GM18907 (cell line): ENCODE measurements around the gene SPATA33.

Experiments used
- ATAC-seq: cut with Tn5 transposase; IDR thresholded peaks from one replicate; pipeline ENCODE4 v1.9.1; 2021; ENCODE audit warnings: mild to moderate bottlenecking, moderate library complexity; ENCODE audit not compliant: unreplicated experiment

SPATA33 gene

DNA sequence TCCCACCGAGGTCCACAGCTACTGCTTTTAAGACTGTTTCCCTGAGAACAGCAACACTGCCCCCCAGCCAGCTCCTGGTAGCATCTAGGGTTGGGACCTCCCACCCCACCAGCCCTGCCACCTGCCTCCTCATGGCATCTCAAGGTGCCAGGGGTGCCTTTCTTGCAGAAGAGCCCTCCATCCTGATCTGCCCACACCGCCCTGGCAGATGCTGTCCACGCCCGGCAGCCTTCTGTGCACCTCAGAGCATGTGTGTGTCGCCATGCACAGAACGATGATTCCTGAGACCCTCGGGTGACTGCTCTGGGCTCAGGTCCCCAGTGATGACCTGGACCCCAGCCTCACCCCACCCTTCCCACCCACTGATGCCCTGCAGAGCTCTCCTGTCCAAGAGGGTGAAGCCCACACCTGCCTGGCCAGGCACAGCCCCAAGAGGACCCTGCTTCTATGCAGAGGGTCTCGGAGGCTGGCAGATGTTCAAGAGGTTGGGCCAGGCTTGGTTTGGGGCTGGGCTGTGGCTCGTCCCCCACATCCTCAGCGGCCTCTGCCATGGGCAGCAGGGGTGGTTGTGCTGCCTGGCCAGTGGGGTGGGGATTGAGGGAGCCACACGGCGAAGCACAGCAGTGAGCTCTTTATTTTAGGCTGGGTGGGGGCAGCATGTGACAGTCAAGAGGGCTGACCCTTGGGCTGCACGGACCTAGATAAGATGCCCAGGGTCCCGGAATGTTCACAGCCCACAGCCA is 49.1 kb downstream of the SPATA33 start:
- ATAC-seq = no peak

DNA sequence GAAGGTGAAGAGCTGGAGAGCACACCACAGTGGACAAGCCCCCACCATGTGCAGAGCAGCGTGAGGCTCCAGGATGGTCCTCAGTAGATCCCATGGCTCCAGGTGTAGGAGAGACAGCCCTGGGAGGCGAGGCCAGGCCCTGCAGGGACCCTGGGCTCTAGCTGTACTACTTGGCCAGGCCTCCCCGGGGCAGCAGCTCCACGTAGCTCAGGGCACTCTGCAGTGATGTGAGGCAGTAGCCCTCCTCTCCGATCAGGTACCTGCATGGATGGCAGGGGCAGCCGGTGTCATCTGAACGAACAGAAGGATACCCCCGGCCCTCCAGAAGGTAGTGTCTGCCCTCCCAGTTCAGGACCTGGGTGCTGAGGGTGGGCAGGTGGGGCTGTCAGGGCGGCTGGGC is 50.1 kb downstream of the SPATA33 start:
- ATAC-seq = no peak

DNA sequence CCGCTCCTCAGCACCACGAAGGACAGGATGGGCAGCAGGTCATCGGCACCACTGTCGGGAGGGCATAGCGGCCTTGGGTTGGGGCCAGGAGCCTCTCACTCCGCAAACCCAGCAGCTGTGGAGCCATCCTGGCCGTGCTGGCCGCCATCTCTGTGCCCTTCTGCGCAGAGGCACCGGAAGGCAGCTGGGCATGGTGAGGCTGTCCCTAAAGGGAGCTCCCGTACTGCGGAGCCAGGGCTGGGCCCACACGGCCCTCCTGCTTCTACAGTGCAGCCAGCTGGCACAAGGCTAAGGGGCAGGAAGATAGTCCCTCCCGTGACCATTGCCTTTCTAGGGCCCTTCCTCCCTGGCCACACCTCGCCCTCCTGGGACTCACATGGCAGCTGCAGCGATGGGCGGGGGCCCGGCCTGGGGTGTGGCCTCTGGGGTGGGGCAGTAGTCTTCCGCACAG is 50.9 kb downstream of the SPATA33 start:
- no peak for ATAC-seq

DNA sequence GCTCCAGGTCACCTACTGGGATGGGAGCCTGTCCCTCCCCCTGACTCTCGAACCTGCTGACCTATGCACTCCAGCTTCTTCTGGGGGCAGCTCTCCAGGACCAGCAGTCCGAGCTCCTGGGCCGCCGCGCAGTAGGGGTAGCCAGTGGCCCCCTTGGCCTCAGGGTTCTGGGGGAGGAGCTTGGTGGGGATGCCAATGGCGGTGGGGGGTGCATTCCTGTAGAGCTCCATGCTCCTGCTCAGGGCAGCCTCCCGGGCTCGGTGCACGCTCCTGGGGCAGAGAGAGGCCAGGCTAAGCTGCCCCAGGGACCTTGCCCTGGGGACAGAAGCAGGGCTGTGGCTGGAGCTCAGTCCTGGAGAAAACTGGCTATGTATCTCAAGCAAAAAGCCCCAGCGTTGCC is 51.5 kb downstream of the SPATA33 start:
- ATAC-seq = no peak

DNA sequence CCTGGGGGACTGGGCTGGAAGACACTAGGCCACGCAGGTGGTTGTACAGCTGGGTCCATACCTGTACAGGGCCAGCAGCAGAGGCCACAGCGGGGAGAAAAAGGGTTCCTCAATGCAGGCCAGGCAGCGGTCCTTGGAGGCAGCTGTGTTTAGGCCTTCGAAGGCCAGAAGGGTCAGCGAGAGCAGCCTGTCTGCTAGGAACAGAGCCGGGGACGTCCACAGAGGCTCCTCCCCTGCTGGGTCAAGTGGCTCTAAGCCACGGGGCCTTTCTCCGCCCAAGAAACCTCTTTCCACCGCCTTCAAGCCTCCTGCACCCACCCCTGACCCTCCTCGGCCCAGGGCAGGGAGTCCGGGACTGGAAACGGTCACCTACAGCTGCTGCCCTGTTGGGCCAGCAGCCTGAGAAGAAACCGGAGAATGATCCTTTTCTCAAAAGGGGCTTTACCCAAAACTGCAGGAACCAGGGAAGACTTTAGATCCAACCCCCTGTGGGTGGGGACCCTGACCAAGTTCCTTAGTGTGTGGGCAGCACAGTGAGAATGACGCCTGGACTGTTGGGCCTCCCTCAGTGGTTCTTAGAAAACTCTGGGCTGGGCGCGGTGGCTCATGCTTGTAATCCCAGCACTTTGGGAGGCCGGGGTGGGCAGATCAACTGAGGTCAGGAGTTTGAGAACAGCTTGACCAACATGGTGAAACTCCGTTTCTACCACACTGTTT is 52.2 kb downstream of the SPATA33 start:
- ATAC-seq = no peak

DNA sequence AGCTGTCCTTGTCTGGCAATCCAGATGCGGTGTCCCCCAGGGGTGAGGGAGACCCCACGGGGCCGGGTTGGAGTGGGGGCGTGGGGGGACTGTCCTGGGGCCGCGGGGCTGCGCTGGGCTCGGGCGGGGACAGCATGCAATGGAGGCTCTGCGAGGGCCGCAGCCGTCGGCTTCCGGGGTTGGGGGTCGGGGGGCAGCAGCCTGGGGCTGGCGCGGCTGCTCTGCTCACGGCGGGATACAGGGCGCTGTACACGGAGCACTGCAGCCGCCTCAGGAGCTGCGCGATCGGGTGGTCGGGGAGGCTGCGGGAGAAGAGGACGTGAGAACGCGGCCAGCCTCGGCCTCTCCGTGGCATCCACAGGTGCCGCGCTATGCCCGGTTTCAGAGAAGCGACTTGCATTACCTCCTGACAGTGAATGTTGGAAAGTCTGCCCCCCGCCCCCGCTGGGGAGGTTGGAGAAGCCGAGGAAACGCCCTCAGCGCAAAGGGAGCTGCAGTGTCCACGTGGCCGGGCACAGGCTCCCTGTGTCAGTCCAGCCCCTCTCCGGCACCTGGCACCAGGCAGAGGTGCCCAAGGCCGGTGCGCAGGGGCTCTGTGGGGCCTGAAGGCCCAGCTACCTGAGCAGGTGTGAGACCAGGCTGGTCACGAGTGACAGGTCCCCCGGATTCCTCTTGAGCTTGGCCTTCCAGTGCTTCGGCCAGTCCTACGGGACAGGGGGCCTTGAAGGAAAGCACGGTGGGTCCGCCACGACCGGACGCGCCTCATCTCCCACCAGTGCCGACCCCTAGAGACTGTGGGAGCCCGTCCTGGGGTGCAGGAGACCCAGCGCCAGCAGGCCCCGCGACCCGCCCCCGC is 53.3 kb downstream of the SPATA33 start:
- ATAC-seq = no peak

DNA sequence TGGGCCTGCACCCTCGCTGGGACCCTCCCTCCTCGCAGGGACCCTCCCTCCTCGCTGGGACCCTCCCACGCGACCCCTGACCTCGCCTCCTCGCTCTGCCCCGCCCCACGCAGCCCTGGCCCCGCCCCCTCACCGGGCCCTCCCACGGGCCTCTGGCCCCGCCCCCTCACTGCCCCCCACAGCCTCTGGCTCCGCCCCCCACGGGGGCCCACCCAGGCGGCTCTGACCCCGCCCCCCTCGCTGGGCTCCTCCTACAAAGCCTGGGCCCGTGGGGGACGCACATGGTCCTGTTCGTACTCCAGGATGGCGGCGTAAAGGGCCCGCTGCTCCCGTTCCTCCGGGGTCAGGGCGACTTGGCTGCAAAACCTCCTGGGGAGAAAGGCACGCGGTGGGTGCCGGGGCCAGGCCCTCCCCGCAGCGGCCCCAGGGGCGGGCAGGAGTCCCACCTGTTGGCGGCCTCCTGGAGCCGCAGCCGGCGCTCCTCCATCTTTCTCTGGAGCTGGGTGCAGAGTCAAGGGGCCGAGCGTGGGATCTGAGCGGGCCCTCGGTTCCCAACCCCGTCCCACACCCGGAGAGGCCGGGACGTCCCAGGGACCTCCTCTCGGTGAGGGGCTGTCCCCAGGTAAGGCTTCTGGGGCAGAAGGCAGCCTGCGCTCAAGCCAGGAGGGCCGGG is 54.1 kb downstream of the SPATA33 start:
- no peak for ATAC-seq

DNA sequence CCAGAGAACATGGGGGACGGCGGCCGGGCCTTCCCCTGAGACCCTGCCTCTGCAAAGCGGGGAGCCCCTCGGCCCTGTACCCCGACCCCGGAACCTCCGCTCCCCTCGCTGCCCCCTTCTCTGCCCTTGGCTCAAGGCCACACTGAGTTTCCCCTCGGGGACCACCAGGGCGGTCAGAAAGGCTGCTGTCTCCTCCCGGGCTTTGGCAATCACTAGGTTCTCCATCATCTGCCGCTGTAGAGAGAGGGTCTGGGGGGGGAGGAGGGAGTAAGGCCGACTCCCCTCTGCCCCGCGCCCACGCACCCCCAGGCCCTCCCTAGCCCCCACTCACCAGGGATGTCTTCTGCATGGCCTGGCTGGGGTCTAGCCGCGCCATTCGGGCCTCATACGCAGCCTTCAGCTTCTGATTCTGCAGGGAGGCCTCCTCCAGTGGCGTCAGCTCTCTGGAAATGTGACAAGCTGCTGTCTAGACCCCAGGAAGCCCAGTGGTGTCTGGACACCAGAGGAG is 54.7 kb downstream of the SPATA33 start:
- no peak for ATAC-seq

DNA sequence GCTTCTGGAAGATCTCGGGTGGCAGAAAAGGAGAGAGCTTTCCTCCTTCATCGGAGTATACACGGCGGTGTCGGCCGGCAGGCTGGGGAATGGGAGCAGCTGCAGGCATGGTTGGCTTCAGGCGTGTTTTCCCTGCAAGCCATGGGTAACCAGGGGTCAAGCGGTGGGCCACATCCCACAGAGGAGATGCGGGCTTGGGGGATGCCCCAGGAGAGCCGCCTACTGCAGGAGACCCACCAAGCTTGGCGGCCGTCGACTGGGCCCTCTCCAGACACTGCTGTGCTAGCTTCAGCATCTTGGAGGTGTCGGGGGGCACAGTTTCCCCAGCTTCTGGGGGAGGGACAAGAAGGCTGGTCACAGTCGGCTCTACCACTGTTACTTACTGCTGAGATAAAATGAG is 58.9 kb downstream of the SPATA33 start:
- no peak for ATAC-seq

DNA sequence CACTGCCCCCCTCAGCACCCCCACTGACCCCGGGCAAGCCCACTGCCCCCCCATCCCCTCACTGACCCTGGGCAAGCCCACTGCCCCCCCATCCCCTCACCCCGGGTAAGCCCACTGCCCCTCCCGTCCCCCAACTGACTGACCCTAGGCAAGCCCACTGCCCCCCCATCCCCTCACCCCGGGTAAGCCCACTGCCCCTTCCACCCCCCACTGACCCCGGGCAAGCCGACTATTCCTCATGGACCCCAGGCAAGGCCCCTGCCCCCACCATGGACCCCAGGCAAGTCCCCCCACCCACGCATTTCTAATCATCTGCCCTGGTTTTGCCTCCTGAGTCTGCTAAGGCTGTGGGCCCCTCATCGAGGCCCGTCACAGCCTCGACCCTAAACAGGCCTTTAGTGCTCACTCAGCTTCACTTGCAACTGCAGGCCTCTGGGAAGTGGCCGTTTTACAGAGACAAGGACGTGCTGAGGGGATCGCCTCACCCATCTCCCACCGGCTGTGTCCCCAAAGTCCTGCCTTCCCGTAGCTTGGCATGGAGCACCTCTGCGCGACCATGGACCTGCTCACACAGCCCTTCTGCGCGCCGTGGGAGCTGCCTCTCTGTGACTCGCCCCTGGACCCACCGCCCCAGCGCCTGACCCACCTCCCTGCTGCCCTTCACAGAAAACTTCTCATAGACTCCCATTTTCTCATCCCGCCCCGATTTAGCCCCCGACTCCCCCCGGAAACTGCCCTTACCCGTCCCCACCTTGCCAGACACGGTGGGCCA is 59.5 kb downstream of the SPATA33 start:
- ATAC-seq = no peak

DNA sequence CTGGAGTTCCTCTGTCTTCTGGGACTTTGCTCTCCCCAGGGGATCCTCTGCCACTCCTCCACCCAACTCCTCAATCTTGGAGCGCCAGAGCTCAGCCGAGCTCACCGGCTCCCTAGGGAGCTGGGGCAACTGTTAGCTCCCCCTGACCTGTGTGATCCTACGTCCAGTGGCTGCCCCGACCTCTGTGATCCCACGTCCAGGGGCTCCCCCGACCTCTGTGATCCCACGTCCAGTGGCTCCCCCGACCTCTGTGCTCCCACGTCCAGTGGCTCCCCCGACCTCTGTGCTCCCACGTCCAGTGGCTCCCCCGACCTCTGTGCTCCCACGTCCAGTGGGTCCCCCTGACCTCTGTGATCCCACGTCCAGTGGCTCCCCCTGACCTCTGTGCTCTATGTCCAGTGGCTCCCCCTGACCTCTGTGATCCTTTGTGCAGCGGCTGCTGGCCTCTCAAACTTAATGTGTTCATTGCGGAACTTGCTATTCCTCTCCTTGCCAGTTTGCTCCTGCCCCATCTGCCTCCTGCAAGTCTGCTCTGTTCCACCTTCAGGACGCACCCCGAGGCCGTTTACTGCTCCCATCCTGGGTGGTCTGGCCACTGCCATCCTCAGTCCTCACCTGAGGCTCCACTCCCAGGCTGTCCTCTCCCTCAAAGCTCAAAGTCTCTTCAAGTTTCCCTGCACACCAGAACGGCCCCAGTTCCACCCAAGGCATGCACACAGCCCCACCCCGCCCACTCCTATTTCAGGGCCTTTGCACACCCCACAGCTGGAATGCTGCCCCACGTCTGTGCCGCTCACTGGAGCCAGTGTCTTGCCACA is 60.3 kb downstream of the SPATA33 start:
- no peak for ATAC-seq
